ENCODE data around the gene CDH23. TPM values are rescaled to one million over a fixed set of nuclear protein-coding genes. Genes with fewer than 3 reads are reported as not detected.

CDH23 gene
- total and polyA plus RNA-seq, 10 of the 15 experiments (the other 5 are each of a cell fraction or from before 2014, with no cell fraction given) = 0.09 to 0.40 (median 0.15) TPM; not detected in 1

DNA sequence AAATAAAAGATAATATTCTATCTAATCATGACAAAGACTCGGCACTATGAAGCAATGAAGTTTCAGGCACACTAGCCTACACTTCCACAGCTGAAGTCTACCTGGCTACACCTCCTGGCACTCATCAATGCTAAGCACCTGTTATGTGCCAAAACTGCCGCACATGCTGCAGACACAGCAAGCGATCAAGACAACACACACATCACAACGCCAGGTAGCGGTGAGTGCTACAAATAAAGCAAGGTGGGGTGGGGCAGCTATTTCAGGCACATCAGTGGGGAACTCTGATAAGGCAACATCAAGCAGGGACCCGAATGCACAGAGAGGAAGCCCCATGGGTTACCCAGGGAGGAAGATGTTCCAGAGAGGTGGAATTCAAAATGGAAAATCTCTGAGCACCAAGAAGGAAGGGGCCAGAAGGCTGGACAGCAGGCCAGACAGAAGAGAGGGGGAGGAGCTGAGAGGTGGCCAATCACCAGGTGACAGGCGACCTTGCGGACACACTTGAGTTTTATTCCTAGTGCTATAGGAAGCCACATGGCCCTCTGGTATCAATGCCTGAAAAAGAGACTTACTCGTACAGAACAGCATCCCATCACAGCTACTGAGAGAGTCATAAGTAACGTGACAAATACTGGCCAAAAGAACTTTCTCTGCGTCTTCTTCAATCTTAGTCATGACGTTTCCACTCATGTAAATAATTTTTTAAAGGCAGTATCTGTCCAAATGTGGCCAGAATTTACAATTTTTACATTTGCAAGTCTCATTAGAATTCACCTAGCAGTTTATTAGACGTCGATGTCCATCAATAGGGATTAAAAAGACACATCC is 446.4 kb downstream of the CDH23 start (continued):
- TF ChIP-seq, protein P1, sequence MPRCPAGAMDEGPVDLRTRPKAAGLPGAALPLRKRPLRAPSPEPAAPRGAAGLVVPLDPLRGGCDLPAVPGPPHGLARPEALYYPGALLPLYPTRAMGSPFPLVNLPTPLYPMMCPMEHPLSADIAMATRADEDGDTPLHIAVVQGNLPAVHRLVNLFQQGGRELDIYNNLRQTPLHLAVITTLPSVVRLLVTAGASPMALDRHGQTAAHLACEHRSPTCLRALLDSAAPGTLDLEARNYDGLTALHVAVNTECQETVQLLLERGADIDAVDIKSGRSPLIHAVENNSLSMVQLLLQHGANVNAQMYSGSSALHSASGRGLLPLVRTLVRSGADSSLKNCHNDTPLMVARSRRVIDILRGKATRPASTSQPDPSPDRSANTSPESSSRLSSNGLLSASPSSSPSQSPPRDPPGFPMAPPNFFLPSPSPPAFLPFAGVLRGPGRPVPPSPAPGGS (IDR thresholded peaks at IDR 0.05; ENCODE audit: borderline replicate concordance, insufficient read depth, low read depth, low read length, poor library complexity, severe bottlenecking) = peak; percentile 36

DNA sequence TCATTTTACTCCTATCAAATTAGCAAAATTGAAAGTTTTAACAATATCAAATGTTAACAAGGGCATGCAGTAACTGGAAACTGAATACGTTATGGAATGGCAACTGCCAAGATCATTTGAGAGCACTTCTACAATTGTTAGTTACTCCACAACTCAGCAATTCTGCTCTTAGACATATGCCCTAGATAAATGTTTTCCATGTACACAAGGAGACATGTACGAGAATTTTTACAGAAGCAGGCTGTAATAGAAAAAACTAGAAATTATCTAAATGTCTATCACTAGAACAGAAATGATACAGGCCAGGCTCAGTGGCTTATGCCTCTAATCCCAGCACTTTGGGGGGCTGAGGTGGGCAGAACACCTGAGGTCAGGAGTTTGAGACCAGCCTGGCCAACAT is 447.4 kb downstream of the CDH23 start:
- Histone ChIP-seq H3K79me2 (ENCODE audit: control insufficient read depth, insufficient read depth, low read length) (peaks cover 77% of the 10 kb centered on the region), H3K4me3 (no peak overlapping the region), H3K4me2 (ENCODE audit: control insufficient read depth, insufficient read depth) (no peak overlapping the region), H2AFZ (ENCODE audit: control insufficient read depth, low read depth, low read length) (no peak overlapping the region), H4K20me1 (ENCODE audit: control insufficient read depth, insufficient read depth) (no peaks in the 10 kb centered on the region; the same call in 1 of the 2 replicates), H3K27me3 (replicated peaks in 1 of 2; ENCODE audit: control insufficient read depth in 2 of 2, insufficient read depth in 2 of 2, low read length in 1 of 2) (no peaks in the 10 kb centered on the region), H3K9me3 (replicated peaks; ENCODE audit: control insufficient read depth, insufficient read depth, low read length) (no peaks in the 10 kb centered on the region), H3K9ac (ENCODE audit: control insufficient read depth, insufficient read depth, low read length) (no peak overlapping the region), H3K4me1 (ENCODE audit: control insufficient read depth, insufficient read depth, low read length) (peaks cover 27% of the 10 kb centered on the region), H3K27ac (ENCODE audit: control insufficient read depth, insufficient read depth) (peak overlapping the region; percentile 47; the same call in 1 of the 2 replicates), H3K36me3 (ENCODE audit: control insufficient read depth in 2 of 2, insufficient read depth in 2 of 2, low read length in 1 of 2) (no peaks in the 10 kb centered on the region; a peak in 1 of 4 replicates)
- CTCF ChIA-PET = interaction anchor here (1.4 kb wide), 1 partner anchor 52 kb away, joined by 6 read pairs; no protein-coding TSS in a partner anchor
- WGBS (ENCODE audit: insufficient coverage, insufficient replicate concordance, low lambda C conversion rate, missing lambda C conversion rate) = 96% methylated on average over 2 of the region's 2 CpGs
- no peak for ATAC-seq
- intact Hi-C loops (cut with micrococcal nuclease; ENCODE audit: unreplicated experiment) (no loop called here), in situ Hi-C loops (cut with MboI) (no loop called here)
- SMC1A ChIA-PET (ENCODE audit: uncharacterized antibody, unreplicated experiment) = interaction anchor here (1.0 to 3.0 kb wide), 2 partner anchors 19 to 52 kb away, joined by 3 to 8 read pairs; no protein-coding TSS in a partner anchor
- no peak for FAIRE-seq
- RAD21 ChIA-PET (ENCODE audit: unreplicated experiment) = no interaction called here
- POLR2A ChIA-PET = no interaction called here
- no peak for DNase-seq (ENCODE audit: low read depth, low spot score)
- no TSS peak for BruUV-seq (replicated peaks)
- TF ChIP-seq ZNF24 (IDR thresholded peaks at IDR 0.05) = no peak
- no peak for TF ChIP-seq MXI1 (IDR thresholded peaks at IDR 0.05; ENCODE audit: low read depth, low read length)
- no peak for TF ChIP-seq FOS (IDR thresholded peaks at IDR 0.05; ENCODE audit: borderline replicate concordance, extremely low read depth, insufficient read length)
- TF ChIP-seq, protein P2, sequence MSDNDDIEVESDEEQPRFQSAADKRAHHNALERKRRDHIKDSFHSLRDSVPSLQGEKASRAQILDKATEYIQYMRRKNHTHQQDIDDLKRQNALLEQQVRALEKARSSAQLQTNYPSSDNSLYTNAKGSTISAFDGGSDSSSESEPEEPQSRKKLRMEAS (IDR thresholded peaks at IDR 0.05; ENCODE audit: low read depth, low read length) = no peak
- TF ChIP-seq, protein P3, sequence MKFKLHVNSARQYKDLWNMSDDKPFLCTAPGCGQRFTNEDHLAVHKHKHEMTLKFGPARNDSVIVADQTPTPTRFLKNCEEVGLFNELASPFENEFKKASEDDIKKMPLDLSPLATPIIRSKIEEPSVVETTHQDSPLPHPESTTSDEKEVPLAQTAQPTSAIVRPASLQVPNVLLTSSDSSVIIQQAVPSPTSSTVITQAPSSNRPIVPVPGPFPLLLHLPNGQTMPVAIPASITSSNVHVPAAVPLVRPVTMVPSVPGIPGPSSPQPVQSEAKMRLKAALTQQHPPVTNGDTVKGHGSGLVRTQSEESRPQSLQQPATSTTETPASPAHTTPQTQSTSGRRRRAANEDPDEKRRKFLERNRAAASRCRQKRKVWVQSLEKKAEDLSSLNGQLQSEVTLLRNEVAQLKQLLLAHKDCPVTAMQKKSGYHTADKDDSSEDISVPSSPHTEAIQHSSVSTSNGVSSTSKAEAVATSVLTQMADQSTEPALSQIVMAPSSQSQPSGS (IDR thresholded peaks at IDR 0.05; ENCODE audit: low read length) = no peak
- TF ChIP-seq CTCF (IDR thresholded peaks at IDR 0.05 in 2 of 3, conservative IDR thresholded peaks at IDR 0.05 in 1 of 3; ENCODE audit: control insufficient read depth in 2 of 3, extremely low read depth in 1 of 3, insufficient read depth in 1 of 3, low read depth in 3 of 3, low read length in 3 of 3) = no peak
- no peak for TF ChIP-seq KAT2A (conservative IDR thresholded peaks at IDR 0.05; ENCODE audit: control insufficient read depth, low read depth, low read length)
- TF ChIP-seq BACH1 (IDR thresholded peaks at IDR 0.05; ENCODE audit: borderline replicate concordance) = no peak
- TF ChIP-seq, protein P4, sequence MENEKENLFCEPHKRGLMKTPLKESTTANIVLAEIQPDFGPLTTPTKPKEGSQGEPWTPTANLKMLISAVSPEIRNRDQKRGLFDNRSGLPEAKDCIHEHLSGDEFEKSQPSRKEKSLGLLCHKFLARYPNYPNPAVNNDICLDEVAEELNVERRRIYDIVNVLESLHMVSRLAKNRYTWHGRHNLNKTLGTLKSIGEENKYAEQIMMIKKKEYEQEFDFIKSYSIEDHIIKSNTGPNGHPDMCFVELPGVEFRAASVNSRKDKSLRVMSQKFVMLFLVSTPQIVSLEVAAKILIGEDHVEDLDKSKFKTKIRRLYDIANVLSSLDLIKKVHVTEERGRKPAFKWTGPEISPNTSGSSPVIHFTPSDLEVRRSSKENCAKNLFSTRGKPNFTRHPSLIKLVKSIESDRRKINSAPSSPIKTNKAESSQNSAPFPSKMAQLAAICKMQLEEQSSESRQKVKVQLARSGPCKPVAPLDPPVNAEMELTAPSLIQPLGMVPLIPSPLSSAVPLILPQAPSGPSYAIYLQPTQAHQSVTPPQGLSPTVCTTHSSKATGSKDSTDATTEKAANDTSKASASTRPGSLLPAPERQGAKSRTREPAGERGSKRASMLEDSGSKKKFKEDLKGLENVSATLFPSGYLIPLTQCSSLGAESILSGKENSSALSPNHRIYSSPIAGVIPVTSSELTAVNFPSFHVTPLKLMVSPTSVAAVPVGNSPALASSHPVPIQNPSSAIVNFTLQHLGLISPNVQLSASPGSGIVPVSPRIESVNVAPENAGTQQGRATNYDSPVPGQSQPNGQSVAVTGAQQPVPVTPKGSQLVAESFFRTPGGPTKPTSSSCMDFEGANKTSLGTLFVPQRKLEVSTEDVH (IDR thresholded peaks at IDR 0.05; ENCODE audit: low read depth, partially characterized antibody) = no peak
- TF ChIP-seq USF2 (IDR thresholded peaks at IDR 0.05; ENCODE audit: borderline replicate concordance, low read depth, low read length) = no peak

All from GM12878 (cell line).